GM18511 (cell line): Measurements from ENCODE around the gene UQCR11.

Source experiments
- ATAC-seq: cut with Tn5 transposase; IDR thresholded peaks from one replicate; pipeline ENCODE4 v1.9.1; 2021; ENCODE audit warnings: mild to moderate bottlenecking, moderate library complexity; ENCODE audit not compliant: unreplicated experiment

Gene UQCR11

DNA sequence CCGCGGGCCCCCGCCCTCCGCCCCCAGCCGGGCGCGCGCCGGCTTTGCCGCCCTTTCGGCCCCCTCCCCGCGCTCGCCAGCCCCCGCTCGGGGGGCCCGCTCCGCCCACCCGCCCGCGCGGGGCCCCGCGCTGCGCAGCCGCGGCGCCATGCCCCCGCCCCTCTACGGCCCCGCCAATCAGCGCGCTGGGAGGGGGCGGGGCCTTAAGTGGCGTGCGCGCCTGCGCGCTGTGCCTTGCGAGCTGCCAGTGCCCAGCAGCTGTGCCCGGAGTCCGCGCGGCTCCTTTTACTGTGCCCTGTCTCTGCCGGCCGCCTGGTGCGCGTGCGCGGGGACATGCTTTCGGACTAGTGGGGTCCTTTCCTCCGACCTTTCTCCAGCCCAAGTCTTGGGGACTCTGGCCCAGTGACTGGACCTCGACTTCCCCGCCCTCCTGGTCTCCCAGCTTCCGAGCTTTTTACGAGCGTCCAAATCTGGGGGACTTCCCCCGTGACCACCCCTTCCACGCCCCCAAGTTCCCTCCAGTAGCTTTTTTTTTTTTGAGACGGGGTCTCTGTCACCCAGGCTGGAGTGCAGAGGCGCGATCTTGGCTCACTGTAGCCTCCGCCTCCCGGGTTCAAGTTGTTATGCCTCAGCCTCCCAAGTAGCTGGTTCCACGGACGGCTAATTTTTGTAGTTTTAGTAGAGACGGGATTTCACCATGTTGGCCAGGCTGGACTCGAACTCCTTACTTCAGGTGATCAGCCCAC lies 12.3 kb downstream of the UQCR11 start, which contains the start of gene MBD3:
Gene MBD3, minus strand, starts transcription at position 111 of the 746 bp plus-strand sequence. CDS start 234 bp downstream, outside the sequence.
- ATAC-seq: peak; percentile 75

DNA sequence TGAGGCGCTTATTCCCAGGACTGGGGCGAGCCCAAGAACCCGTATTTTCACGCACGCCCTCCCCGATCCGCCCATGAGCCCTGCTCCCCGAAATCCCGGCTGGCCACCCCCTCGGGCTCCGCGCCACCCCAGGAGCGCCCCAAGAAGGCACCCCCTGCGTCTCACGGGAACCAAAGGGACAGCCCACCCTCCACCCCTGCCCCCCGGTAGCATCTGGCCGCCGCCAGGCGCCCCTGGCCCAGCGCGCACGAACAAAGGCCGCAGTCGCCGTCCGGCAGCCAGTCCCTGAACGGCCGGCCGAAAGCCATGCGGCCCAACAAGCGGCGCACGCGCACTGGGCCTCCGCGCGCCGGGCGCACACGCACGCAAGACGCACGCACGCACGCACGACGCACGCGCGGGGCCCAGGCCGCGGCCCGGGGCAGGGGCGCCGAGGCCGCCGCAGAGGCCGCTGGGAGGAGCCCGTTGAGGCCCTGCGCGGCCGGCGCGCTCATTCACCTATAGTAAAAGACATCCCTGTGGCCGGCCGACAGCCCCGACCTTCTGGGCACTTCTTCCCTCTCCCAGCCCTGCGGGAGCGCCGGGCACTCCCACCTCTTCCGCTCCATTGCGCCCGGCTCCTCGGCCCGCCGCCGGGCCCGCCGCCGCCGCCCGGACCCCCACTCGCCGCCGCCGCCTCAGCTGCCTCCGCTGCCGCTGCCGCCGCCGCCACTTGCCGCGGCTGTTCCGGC lies 13.1 kb downstream of the UQCR11 start:
- ATAC-seq: peak; percentile 74

DNA sequence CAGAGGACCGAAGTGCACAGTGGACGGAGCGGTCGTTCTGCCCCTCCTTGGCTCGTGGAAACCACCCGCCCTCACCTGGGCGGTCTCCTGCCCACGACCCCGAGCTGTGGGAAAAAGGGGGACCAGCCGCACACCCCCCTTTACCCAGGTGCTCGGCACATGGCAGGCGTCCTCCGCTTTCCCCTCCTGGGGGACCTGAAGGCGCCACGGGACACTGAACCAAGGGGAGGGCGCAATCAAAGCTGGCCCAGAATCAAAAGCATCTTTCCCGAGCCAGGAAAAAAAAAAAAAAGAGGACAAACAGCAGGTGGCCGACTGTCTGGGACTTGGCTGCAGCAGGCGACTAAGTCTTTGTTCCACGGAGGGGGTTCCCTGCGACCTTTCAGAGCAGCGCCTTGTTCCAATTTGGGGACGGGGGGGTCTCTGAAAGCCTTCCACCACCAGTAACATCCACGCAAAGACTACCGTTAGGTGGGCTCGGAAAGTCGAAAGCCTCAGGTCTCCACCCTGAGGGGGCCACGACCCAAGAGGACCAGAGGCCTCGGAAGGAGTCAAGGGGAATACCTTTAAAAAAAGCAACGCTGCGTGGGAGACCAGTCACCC lies 13.7 kb downstream of the UQCR11 start:
- peak; percentile 3 for ATAC-seq

DNA sequence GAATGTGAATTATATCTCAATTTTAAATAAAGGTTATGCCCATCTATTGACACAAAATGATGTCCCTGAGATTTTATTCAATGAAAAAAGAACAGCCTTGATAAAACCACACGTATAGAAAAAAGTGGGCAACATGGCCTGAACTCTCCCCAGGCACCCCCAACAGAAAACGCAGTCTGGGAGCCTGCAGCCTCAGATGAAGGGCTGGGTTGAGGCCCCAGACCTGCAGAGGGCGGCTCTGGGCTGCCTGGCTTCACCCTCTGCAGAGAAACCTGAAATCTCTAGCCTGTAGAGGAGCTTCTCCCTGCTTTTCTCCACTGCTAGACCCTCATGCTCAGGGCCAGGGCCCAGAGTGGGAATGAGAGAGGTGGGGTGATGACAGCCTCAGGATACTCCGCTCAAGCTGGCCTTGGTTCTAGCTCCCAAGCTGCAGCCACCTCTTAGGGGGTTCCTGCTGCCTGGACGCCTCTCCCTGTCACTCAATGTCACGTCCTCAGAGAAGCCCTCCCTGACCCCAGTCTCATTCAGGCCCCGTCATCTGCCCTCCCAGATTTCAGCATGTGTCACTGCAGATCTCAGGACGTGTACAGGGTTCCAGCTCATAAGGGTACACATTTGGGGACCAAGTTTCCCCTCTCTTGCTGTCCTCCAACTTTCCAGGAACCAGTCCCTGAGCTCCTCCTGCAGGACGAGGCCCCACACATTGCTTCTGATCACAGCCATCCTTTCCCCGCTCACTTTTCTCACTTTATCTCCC lies 14.4 kb downstream of the UQCR11 start:
- no peak for ATAC-seq

DNA sequence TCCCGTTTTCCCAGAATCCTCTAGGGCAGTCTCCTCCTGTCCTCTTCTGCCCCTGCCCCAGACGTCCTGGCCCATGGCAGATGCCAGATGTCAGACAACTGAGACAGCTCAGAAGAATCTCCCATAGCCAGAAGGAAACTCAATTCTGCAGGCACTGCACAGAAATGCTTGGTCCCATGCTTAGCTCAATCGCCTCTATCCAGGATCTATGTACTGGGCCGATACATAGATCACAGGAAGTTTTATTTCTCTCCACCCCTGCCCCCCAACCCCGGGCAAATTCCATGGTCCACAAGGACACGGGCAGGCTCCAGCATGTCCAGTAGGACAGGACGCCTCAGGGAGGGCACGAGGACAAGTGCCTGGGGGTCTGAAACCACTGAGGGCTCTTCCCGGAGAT lies 17.4 kb downstream of the UQCR11 start:
- no peak for ATAC-seq

DNA sequence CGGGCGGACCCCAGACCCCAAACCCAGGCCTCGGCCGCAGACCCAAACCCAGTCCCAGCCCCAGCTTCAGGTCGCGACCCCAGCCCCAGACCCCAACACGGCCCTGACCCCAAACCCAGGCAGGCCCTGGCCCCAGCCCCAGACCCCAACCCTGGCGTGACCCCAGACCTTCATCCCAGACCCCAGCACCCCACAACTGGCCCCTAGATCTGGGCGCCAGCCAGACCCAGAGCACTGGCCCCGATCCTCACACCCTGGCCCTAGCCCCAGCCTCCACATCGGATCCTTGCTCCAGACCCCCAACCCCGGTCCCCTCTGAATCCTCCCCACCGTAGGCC lies 20.1 kb downstream of the UQCR11 start:
- no peak for ATAC-seq

DNA sequence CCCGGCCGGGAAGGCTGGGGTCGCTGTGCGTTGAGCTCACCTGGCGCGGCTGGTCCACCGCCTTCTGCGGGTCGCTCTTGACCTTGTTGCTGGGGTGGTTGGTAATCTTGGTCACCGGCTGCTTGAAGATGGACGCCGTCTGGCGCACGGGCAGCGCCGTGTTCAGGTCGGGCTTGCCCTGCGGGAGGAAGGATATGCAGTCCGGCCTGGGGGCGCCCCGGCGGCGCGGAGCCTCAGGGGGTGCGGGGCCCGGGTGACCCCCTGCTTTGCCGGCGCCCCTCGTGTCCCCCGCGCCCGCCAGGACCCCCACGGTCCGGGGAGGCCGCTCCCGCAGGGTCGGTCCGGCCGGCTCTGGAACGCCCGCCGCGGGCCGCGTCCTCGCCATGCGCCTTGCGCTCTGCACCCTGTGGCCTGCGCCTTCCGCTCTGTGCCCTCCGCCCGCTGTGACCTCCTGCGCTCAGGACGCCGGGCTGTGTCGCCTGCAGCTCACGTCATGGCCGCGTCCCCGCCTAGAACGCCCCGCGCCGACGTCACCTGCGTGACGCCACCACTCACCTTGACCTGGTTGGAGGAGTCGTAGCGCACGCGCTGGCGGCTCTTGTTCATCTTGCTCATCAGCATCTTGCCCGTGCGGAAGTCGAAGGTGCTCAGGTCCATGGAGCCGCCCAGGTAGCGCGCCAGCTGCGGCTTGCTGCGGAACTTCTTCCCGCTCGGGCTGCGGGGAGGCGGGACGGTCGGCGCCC lies 20.6 kb downstream of the UQCR11 start:
- no peak for ATAC-seq

DNA sequence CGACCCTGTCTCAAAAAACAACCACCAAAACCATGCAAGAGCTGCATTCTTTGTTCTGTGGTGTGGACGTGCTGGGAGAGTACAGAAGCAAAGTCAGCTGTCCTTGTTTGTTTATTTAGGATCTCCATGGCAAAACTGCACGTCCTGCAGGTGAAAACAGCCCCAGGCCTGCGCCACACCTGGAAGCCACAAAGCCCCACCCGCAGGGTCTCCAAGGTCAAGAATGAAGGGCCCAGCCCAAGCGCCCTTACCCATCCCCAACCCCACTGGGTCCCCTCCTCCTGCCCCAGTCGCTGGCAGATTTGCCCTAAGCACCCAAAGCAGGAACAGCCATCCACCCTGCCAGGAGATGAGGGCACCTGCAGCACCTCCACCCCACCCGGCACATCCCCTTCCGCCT lies 23.1 kb downstream of the UQCR11 start:
- ATAC-seq: no peak

DNA sequence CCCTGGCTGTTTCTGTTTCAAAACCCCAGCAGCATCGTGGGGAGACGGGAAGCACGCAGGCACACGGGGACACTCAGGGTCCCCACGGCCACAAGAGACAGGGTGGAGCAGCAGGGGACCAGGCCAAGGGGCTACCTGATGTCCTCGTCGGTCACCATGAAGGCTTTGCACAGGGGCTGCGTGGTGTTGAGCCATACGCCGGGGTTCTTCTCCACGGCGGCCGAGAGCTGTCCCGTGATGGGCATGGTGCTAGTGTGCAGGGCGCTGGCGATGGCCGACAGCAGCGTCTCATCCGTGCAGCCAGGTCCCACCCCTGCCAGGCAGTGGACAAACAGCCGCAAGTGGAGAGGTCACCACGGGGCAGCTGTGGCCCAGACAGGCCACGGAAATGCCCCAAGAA lies 24.3 kb downstream of the UQCR11 start:
- ATAC-seq: no peak

DNA sequence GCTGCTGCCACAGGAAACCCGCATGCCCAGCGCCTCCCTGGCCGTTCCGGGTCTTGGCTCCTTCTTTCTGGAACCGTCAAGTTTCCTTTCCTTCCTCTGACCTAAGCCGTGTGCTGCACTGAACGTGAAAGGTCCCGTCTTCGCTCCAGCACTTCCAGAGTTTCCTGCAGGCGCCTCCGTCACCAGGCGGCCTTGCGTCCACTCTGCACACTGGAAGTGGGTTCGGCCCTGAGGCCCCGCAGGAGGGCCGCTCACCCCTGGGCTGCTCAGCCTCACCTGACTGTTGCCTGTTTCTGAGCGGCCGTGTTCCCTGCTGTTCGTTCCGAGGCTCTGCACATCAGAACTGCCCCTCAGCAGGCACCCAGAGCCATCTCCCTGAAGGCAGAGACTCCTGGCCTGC lies 24.9 kb downstream of the UQCR11 start:
- no peak for ATAC-seq

DNA sequence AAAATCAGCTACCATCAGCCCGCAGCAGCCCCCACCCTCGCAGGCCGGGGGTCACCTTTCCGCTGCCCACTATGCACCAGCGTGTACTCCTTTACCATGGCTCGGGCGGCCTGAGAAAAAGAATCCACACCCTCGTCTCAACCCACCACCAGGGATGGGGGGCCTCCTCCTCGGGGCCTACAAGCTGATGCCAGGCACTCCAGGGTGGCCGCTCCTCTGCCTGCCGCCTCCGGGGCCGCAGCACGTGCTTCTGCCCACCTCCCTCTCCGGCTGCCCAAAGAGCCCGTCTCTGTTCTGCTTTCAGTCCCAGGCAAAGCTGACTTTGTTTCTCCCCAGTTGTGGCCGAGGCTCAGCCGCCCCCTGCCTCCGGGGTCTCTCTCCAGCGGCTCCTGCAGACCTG lies 26.0 kb downstream of the UQCR11 start:
- ATAC-seq: no peak

DNA sequence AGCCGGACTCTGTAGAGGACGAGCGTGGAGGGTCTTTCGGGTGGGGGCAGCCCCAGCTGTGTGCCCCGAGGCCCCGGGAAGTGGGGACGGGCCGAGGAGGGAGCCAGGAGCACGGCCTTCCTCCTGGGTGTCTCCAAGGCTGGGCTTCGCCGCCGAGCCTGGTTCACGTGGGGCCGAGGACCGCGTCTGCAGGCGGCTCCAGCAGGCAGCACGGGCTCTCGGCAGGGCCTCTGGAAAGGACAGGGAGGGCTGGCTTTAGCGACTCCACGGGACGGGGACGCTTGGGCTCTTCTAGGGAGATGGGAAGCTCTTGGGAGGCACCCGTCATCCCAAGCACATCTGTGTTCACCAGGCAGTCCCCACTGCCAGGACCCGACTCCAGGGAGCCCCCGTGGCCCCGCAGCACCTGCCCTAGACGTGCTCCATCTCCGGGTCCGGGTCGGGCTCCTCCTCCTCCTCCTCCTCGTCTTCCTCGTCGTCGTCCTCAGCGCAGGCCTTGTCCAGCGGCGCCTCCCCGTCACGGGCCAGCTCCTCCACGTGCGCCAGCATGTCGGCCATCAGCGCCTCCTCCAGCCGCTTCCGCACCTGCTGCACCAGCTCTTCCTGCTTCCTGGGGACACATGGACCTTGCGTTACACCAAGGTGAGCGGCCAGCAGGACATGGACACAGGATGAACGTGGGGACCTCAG lies 27.2 kb downstream of the UQCR11 start:
- ATAC-seq: no peak

DNA sequence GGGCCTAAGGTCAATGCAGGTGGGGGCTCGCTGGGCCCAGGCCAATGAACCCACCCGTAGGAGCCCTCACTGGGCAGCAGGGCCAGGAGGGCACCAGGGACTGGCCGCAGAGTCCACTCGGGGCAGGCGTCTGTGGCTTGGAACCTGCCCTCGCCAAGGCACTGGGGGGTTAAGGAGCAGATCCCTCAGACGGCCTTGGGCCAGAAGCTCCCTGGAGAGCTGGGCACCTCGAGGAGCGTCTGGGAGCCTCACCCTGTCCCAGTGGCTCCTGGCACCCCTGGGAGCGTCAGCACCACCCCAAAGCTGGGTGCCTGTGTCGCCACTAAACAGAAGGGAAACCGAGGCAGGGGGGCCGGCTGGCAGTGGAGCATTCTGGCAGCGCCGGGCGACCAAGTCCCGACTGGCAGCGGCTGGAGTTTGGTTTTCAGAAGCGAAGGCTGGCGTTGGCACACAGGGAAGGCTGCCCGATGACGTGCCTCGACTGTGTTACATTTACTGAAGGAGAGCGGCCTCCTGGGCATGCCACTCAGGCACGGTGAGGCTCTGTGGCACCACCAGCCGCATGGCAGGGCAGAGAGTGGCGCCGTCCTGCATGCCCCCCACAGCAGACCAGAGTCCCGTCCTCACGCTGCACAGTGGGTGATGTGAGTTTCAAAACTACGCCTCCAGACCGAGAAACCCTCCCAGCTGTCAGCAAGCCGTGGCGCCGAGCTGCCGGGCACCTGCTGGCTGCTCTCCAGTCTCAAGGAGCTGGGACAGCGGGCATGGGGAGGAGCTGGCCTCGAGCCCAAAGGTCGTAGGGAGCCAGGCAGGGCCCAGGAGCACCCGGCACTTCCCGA lies 28.0 kb downstream of the UQCR11 start:
- no peak for ATAC-seq

DNA sequence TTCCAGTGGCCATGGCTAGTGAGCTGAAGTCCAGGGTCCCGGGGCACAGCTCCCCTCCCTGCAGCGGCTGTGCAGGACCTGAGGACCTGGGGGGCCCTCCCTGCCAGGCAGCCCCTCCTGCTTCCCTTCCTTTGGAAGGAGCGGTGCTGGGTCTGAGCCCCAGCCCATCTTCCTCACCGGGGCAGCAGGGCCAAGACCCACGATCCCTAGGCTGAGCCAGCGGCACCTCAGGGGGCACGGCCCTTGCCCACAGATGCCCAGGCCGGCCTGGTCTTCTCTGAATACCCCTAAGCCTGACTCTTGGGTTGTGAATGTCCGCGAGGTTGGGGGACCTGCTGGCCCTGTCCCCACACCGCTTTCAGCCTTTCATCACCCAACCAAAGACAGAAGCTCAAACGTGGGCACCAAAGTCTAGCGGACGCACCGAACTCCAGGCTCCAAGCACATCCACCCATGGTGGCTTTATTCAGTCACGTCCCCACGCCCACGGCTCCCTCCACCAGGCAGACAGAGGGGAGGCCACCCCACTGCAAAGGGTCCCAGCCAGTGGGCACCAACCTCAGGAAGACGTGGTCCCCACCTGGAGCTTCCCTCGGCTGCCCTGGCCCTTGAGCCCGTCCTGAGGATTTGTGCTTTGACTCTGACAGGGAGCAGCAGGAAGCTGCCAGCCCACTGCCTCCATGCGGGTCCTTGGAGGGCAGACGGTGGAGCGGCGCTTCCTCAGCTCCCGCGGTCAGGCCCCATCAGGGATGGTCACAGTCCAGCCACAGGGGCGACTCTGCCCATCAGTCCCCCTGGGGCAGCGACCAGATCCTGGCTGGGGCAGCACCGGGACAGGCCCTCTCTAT lies 28.8 kb downstream of the UQCR11 start:
- no peak for ATAC-seq

DNA sequence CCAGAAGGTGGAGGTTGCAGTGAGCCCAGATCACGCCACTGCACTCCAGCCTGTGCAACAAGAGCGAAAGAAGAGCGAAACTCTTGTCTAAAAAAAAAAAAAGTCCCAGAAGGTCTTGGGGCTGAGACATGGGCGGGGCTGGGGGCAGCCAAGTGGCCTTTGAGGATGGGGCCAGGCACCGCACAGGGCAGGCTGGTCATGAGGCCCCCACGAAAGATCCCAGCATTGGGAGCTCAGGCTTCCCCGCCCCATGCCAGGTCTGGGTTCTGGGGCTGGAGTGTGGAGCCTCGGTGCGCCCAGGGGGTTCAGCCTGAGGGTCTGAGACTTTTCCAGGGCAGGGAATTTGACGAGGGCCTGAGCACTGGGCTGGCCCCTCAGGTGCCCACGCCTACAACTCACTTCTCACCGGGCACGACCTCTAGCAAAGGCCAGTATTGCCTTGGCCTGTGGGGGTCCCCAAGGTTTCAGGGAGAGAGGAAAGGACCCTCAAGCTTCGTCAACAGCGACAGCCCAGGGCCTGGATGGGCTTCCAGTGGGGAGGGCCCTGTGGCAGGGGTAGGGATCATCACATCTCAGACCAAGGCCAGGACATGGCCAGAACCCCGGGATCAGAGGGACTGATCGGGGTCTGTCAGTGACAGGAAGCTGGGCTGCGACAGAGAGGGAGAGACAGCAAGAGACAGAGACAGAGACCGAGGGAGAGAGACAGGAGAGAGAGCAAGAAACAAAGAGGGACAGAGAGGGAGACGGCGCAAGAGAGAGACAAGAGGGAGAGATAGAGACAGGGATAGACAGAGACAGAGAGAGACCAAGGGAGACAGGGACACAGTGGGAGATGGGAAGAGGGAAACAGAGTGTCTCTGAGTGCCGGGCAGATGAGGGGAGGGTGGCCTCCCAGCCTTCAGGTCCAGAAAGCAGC lies 29.7 kb downstream of the UQCR11 start:
- ATAC-seq: no peak

DNA sequence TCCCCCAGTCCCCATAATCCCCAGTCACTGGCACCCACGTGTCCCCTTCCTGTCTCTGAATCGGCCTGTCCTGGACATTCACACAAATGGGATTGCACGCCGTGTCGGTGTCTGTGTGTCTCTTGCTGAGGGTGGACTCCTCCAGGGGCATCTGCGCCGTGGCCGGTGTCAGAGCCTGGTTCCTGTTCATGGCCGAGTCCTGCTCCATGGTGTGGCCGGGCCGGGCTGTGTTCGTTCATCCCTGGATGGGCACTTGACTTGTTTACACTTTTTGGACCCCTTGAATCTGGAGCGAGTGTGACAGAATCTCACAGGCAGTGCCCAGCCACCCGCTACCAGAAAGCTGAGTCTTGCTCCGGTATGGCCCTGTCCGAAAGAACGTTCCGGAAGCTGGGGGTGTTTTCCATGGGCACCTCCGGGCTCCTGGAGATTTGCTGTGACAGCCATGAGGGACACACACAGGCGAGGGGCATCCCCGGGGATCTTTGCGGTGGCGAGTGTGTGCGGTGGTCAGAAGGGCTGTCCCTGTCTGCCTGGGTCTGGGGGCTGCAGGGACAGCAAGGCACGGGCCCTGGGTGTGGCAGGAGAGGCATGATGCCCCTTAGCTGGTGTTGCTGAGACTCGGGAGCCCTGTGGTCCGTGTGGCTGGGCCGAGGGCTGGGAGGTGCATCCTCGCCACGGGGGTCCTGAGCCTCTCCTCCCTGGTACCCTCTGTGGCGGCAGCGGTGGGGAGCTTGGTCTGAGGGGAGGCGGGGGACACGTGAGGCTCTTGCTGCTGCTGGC lies 30.7 kb downstream of the UQCR11 start:
- ATAC-seq: no peak
